Activated T-cell treated with anti-CD3 and anti-CD28 coated beads, Interleukin-2, amount 50 U/mL, for 72 hours (primary cell): ENCODE data around the gene OVOL3. TPM values are rescaled to one million over a fixed set of nuclear protein-coding genes. Genes with fewer than 3 reads are reported as not detected.
A peak's percentile ranks its signal among the peaks of the same experiment; 100 is the strongest.
"Not testable (repeated sequence)": the region's sequence is repeated elsewhere in the genome, so short reads cannot be mapped to it uniquely, and the experiment has no call there.

ENCODE experiments used
- ATAC-seq, 2 donors: fragments of 150-1000 bp; cut with Tn5 transposase; replicated peaks in 1 of 2; 2 replicates each; pipeline ENCODE4 v1.10.0; 2021; ENCODE audit warnings: moderate library complexity in 2 of 2, mild to moderate bottlenecking in 1 of 2
- DNase-seq, 2 donors: peaks; one replicate each; pipeline ENCODE4 v3.0.0; 2021 to 2022; ENCODE audit warnings: mixed read lengths in 1 of 2
- H3K27ac Mint-ChIP-seq: one replicate; pipeline ENCODE4 v1.8.0; 2022; ENCODE audit warnings: mild to moderate bottlenecking, moderate library complexity, mixed read lengths
- H3K27me3 Mint-ChIP-seq: one replicate; pipeline ENCODE4 v1.8.0; 2022; ENCODE audit warnings: low read depth, mixed read lengths
- H3K36me3 Mint-ChIP-seq, 2 donors: one replicate each; pipeline ENCODE4 v1.8.0; 2022; ENCODE audit warnings: mixed read lengths in 2 of 2, mild to moderate bottlenecking in 1 of 2; ENCODE audit not compliant: insufficient read depth in 2 of 2
- H3K4me1 Mint-ChIP-seq: one replicate; pipeline ENCODE4 v1.8.0; 2022; ENCODE audit warnings: low read depth, mixed read lengths
- H3K4me3 Mint-ChIP-seq, 2 donors: one replicate each; pipeline ENCODE4 v1.8.0; 2022; ENCODE audit warnings: mild to moderate bottlenecking in 2 of 2, mixed read lengths in 2 of 2, moderate library complexity in 2 of 2
- H3K9me3 Mint-ChIP-seq, 2 donors: one replicate each; pipeline ENCODE4 v1.8.0; 2022; ENCODE audit warnings: mixed read lengths in 2 of 2
- total RNA-seq, 2 donors: library from RNA; stranded (reverse); gene quantifications; one replicate each; pipeline ENCODE4 v1.2.3, GENCODE V29; 2022

The OVOL3 gene
- total RNA-seq, 2 donors from 2014 or later, result 0.39 TPM; not detected in 1

GRCh38 chr19:36121486-36122124 lies 10.7 kb downstream of the OVOL3 start:
- H3K36me3 Mint-ChIP-seq, result peaks cover 8 to 22% of the 10 kb centered on the region in 2 donors
- no peaks in the 10 kb centered on the region for H3K9me3 Mint-ChIP-seq
- no peak overlapping the region for H3K4me3 Mint-ChIP-seq
- no peak for ATAC-seq
- DNase-seq, result no peak
- H3K4me1 Mint-ChIP-seq, result peaks cover 23% of the 10 kb centered on the region
- no peak overlapping the region for H3K27ac Mint-ChIP-seq
- no peaks in the 10 kb centered on the region for H3K27me3 Mint-ChIP-seq

GRCh38 chr19:36125557-36125956 lies 14.6 kb downstream of the OVOL3 start:
- Mint-ChIP-seq H3K27me3 (no peaks in the 10 kb centered on the region), H3K36me3 (peaks cover 6 to 7% of the 10 kb centered on the region in 2 donors), H3K4me1 (peaks cover 23% of the 10 kb centered on the region), H3K4me3 (peak overlapping the region in 1 of 2 donors; percentile 22), H3K9me3 (no peaks in the 10 kb centered on the region), H3K27ac (peak overlapping the region; percentile 91)
- no peak for ATAC-seq
- peak in 1 of 2 donors; percentile 34 for DNase-seq

GRCh38 chr19:36128392-36128736 lies 17.4 kb downstream of the OVOL3 start:
- Mint-ChIP-seq H3K27ac (peak overlapping the region; percentile 33), H3K27me3 (no peaks in the 10 kb centered on the region), H3K4me1 (peaks cover 36% of the 10 kb centered on the region), H3K4me3 (peak overlapping the region; percentile 87 to 92), H3K36me3 (peaks cover 4 to 7% of the 10 kb centered on the region in 2 donors), H3K9me3 (no peaks in the 10 kb centered on the region)
- ATAC-seq (no peak), DNase-seq (no peak)

- ATAC-seq, DNase-seq, H3K27me3 Mint-ChIP-seq, H3K36me3 Mint-ChIP-seq, H3K4me3 Mint-ChIP-seq, H3K9me3 Mint-ChIP-seq, H3K27ac Mint-ChIP-seq: not testable (repeated sequence)
- H3K4me1 Mint-ChIP-seq, result peaks cover 40% of the 10 kb centered on the region
Measured at GRCh38 chr19:36131221-36131620, 20.3 kb downstream of the OVOL3 start.

- not testable (repeated sequence) for H3K27ac Mint-ChIP-seq, H3K36me3 Mint-ChIP-seq, ATAC-seq, H3K27me3 Mint-ChIP-seq, DNase-seq, H3K9me3 Mint-ChIP-seq, H3K4me3 Mint-ChIP-seq
- H3K4me1 Mint-ChIP-seq, result peaks cover 33% of the 10 kb centered on the region
Measured at GRCh38 chr19:36134867-36135266, 23.9 kb downstream of the OVOL3 start.

GRCh38 chr19:36136964-36137686 lies 26.2 kb downstream of the OVOL3 start:
- DNase-seq, result no peak
- Mint-ChIP-seq H3K4me3 (peak overlapping the region; percentile 51 to 52), H3K36me3 (peaks cover 9% of the 10 kb centered on the region in 2 donors), H3K9me3 (no peaks in the 10 kb centered on the region), H3K27me3 (no peaks in the 10 kb centered on the region), H3K4me1 (peaks cover 40% of the 10 kb centered on the region), H3K27ac (no peak overlapping the region)
- no peak for ATAC-seq

GRCh38 chr19:36139120-36139472 lies 28.2 kb downstream of the OVOL3 start:
- no peaks in the 10 kb centered on the region for H3K9me3 Mint-ChIP-seq
- peak overlapping the region; percentile 89 to 97 for H3K4me3 Mint-ChIP-seq
- H3K4me1 Mint-ChIP-seq, result peaks cover 29% of the 10 kb centered on the region
- H3K27me3 Mint-ChIP-seq, result no peaks in the 10 kb centered on the region
- no peak for ATAC-seq
- peak overlapping the region; percentile 85 for H3K27ac Mint-ChIP-seq
- peaks cover 13 to 14% of the 10 kb centered on the region in 2 donors for H3K36me3 Mint-ChIP-seq
- DNase-seq, result no peak

- DNase-seq (peak; percentile 95 to 98), ATAC-seq (peak; percentile 79 to 81)
- H3K4me3 Mint-ChIP-seq, result peak within 1 kb of the TSS; percentile 89 to 97
Measured at GRCh38 chr19:36139473-36140303, 28.7 kb downstream of the OVOL3 start, which contains the start of gene CAPNS1. TSS of gene CAPNS1 (plus strand) at chr19:36140066. CDS start at chr19:36141012, 946 bp downstream.

GRCh38 chr19:36140304-36141038 lies 29.5 kb downstream of the OVOL3 start:
- peak overlapping the region; percentile 89 to 97 for H3K4me3 Mint-ChIP-seq
- ATAC-seq (peak; percentile 27 to 36), DNase-seq (peak; percentile 45 to 46)
- H3K36me3 Mint-ChIP-seq, result peaks cover 13 to 14% of the 10 kb centered on the region in 2 donors
- H3K27ac Mint-ChIP-seq, result peak overlapping the region; percentile 94
- H3K9me3 Mint-ChIP-seq, result no peaks in the 10 kb centered on the region
- no peaks in the 10 kb centered on the region for H3K27me3 Mint-ChIP-seq
- H3K4me1 Mint-ChIP-seq, result peaks cover 28% of the 10 kb centered on the region

More at GRCh38 chr19:36139473-36140303, 28.7 kb downstream of the OVOL3 start, which contains the start of gene CAPNS1:
- Mint-ChIP-seq H3K4me1 (peaks cover 29% of the 10 kb centered on the region), H3K36me3 (peaks cover 13 to 14% of the 10 kb centered on the region in 2 donors), H3K27ac (peak within 1 kb of the TSS; percentile 94), H3K9me3 (no peaks in the 10 kb centered on the region), H3K27me3 (no peaks in the 10 kb centered on the region)

GRCh38 chr19:36141039-36141927 lies 30.3 kb downstream of the OVOL3 start:
- DNase-seq (peak; percentile 88 to 95), ATAC-seq (peak; percentile 66 to 74)
- H3K4me3 Mint-ChIP-seq, result peak overlapping the region; percentile 89 to 97
- H3K4me1 Mint-ChIP-seq, result peaks cover 20% of the 10 kb centered on the region
- H3K36me3 Mint-ChIP-seq, result peaks cover 18 to 20% of the 10 kb centered on the region in 2 donors
- H3K27me3 Mint-ChIP-seq, result no peaks in the 10 kb centered on the region
- no peaks in the 10 kb centered on the region for H3K9me3 Mint-ChIP-seq
- peak overlapping the region; percentile 78 for H3K27ac Mint-ChIP-seq

- no peaks in the 10 kb centered on the region for H3K27me3 Mint-ChIP-seq
- peaks cover 22 to 27% of the 10 kb centered on the region in 2 donors for H3K36me3 Mint-ChIP-seq
- ATAC-seq (no peak), DNase-seq (no peak)
- H3K9me3 Mint-ChIP-seq, result no peaks in the 10 kb centered on the region
- peaks cover 15% of the 10 kb centered on the region for H3K4me1 Mint-ChIP-seq
- H3K4me3 Mint-ChIP-seq, result peak overlapping the region in 1 of 2 donors; percentile 14
- H3K27ac Mint-ChIP-seq, result no peak overlapping the region
Measured at GRCh38 chr19:36142046-36142445, 31.1 kb downstream of the OVOL3 start.
